Hippocampal formation (tissue), 2 donors: ENCODE measurements around the gene LRRC49.
"Not testable (repeated sequence)": the region's sequence is repeated elsewhere in the genome, so short reads cannot be mapped to it uniquely, and the experiment has no call there.

Experiments
- DNase-seq, 2 donors: peaks; one replicate each; lab custom pipeline; 2025; lab: John Stamatoyannopoulos, UW

Gene LRRC49

DNA sequence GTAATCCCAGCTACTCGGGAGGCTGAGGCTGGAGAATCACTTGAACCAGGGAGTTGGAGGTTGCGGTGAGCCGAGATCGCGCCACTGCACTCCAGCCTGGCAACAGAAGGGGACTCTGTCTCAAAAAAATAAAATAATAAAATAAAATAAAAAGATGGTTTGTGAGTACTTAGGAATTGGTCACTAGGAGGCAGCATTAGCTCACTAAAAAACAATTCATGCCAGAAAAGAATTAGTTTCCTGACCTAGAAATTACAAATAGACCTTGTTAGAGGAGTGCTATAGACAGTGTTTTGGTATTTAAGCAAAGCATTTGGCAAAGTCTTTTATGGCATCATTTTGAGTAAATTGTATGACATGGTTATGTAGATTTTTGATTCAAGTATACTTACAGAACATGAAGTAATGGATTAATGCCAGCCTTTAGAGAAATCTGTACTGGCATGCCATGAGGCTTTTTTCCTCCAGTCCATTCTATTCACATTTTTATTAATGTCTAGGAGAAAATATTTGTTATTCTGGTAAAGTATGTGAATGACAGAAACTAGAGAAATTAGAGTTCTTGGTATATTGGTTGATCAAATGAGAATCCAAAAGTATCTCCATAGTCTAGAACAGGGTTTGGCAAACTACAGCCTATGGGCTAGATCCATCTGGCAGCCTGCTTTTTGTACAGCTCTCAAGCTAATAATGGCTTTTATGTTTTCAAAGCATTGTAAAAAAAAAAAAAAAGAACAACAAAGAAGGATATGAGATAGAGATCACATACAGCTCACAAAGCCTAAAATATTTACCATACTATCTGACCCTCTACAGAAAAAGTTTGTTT is 81.6 kb downstream of the LRRC49 start:
- no peak for DNase-seq

DNA sequence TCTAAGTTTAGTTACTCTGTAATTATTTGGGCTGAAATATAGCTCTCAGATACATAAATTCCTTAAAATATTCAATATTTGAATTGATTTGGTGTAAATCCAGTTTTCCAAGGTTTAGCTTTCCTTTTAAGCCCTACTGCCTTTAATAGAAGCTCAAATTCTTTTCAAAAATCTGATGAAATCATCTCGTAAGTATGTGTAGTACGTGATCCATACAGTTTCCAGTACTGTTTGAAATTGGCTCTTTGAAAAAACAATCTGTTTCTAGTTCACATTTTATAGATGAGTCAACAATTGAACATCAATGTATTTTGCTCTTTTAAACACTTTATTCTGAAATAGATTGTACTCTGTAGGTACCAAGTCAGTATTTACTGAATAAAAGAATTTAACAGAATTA is 84.2 kb downstream of the LRRC49 start:
- no peak for DNase-seq

DNA sequence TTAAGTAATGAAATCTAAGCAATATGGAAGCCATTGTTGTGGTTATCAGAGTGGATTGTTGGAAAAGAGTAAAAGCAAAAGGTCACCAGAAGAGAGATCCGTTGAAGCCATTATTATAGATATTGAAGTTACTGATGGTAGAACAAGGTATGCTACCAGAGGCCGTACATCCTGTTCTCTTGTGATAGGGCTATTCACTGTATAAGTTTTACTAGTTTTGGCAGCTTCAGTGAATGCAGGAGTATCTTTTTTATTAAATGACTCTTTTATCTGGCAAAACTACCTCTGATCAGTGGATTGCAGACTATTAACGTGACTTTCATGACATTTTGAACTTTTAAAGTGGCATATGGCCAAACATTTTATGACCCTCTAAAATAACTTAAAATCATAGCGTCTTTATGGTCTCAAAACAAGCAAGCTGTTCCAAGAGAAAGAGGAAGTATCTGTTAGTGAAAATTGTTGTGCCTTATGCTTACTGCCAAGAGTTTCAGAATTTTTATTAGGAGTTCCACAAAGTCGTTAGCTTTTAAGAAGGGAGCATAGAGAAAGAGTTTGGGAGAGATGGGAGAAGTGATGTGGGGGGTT is 102.9 kb downstream of the LRRC49 start:
- DNase-seq = no peak

DNA sequence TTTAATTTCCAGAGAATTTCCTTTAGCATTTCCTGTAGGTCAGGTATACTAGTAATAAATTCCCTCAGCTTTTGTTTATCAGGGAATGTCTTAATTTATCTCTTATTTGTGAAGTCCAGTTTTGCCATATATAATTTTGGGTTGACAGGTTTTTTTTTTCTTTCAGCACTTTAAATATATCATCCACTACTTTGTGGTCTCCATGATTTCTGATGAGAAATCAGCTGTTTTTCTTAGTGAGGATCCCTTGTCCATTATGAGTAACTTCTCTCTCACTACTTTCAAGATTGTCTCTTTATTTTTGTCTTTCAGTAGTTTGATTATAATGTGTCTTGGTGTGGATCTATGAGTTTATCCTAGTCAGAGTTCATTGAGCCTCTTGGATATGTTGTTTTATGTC is 105.7 kb downstream of the LRRC49 start:
- no peak for DNase-seq

DNA sequence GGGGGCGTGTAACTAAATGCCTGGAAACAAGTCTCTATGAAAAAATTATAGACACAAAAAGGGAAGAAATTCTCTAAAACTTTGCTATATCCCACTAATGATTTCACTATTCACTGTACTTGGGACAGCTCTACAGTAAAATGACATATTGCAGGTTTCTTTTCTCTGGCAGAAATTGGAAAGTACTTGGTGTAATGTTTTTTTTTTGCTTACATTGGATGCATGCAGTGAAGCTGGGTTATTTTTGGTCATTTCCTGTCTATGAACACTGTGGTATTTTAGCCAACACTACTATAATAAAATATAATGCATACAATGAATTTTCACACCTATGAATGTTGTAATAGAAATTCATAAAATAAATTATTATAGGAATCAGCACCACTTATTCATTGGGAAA is 109.7 kb downstream of the LRRC49 start:
- no peak for DNase-seq

DNA sequence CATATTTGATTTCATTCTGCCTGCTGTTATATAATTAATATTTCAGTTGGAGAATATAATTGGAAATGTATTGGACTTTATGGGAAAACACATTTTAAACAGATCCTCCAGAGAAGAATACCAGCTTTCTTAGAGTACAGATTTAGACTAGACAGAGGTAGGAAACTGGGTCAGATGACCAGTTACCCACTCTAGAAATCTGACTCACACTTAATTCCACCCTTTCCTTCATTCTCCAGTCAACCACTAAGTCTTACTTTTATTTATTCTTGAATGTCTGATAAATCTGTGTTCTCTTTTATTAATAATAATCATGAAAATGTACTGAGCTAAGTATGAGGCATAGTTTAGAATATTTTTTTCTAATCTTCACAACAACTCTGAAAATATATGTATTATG is 110.7 kb downstream of the LRRC49 start:
- no peak for DNase-seq

DNA sequence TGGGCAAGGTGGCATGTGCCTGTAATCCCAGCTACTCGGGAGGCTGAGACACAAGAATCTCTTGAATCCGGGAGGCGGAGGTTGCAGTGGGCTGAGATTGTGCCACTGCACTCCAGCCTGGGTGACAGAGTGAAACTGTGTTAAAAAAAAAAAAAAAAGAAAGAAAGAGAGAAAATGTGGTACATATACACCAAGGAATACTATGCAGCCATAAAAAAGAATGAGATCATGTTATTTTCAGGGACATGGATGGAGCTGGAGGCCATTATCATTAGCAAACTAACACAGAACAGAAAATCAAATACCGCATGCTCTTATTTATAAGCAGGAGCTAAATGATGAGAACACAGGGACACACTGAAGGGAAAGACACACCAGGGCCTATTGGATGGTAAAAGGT is 111.9 kb downstream of the LRRC49 start:
- DNase-seq = not testable (repeated sequence)

DNA sequence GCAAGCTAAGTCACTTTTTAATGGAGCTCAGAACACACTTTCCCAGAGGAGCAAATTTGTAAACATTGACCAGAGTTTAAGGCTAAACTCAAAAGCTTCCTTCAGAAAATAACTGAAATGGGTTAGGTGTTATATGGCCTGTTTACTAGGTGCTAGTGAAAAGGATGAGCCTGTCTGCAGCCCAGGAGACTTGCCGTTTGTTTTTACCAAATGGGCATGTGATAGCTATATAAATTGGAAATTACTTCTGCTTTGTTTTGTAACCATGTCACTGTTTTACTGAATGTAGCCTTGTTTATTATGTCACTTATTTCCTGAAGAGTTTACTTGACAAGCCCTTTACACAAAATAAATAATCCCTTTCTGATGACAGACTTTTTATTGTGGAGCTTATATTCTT is 113.3 kb downstream of the LRRC49 start:
- DNase-seq = no peak

DNA sequence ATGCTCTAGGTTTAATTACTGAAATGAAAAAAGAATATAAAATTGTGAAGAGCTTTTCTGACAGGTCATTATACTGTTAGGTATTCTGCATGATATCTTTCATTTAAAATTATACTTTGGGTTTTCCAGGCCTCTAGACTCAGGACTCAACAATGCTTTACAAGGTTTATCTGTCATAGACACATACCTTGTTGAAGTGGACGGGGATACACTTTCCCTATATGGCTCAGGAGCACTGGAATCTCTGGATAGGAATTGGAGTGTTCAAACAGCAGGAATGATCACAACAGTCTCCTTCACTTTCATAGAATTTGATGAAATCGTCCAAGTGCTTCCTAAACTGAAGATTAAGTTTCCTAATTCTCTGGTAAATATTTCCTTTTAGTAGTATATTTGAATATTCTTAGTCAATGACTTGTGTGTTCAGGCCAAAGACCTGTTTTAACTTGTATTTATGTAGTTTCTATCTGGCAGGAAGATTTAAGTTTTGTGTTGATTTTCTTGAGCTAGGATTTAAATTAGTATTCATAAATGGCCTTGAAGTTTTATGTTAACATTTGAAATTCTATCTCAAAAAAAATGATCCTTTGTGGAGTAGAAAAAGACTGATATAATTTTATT is 115.7 kb downstream of the LRRC49 start:
- no peak for DNase-seq

DNA sequence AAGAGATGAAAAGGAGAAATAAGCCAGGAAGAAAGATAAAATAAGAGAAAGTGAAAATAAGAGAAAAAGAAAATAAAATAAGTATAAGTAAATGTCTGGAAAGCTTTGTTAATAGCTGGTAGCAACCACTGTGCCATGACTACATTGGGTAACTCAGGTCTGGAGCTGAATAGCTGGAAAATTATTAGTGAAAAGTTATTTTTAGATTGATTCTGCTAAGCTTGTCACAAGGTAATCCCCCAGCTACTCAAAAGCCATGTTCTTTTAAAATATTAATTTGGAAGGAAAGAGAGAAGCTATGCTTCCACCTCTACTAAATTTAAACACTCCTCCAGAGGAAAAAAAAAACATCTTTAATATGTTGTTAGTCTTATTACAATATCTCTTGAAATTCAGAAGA is 117.8 kb downstream of the LRRC49 start:
- DNase-seq = no peak

DNA sequence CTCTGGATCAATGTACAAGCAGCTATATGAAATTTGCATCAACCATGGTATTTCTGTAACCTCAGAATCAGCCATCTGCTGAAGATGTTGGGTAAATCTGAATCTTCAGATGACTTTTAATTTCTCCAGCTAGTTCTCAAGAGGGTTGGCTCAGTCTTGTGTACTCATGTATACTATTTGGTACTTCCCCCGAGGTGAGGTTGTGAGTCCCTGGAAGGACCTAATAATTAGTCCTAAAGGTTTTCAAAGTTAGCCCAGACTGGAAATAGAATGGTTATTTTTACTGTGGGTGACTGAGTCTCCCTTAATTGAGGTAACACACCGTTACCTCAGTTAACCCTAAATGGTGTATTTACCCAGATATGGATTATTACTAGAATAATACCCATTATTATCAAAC is 118.4 kb downstream of the LRRC49 start:
- no peak for DNase-seq

DNA sequence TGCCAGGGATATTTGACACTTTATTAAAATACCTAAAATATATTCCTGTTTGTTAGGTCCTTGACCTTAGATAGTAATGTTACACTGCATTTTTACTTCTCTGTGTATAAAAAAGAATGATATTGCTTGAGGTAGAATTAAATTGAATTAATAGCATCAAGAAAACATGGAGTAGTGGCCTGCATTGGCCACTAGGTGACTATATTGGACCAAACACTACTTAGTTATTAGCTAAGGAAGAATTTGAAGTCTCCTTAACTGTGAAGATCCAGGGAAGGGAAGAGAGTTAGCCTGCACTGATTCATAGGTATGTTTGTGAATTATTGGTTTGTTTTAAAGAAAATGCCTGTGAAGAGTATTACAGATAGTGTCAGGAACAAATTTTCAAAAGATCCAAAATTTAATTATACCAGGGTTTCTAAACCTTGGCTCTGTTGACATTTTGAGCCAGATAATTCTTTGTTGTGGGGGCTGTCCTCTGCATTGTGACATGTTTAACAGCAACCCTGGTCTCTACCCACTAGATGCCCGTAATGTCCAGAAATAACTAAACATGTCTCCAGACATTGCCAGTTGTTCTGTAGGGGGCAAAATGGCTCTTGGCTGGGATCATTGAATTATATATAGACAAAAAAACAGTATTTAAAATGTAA is 119.0 kb downstream of the LRRC49 start:
- no peak for DNase-seq

DNA sequence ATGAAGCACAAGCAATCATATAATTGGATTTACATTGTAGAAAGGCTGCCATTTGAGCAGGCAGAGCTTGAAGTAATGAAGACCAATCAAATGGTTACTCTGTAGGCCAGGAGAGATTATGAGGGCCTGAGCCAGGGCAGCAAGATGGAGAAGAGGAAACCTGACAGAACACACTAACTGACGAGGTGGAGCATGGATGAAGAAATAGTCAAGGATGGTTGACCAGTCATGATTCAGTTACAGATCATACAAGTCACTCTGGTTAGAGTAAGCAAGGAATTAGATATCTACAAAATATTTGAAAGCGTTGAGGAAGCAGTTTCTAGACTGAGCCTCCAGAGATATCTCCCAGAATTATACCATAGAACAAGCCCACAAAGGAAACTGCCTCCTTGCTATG is 120.8 kb downstream of the LRRC49 start:
- DNase-seq = no peak

DNA sequence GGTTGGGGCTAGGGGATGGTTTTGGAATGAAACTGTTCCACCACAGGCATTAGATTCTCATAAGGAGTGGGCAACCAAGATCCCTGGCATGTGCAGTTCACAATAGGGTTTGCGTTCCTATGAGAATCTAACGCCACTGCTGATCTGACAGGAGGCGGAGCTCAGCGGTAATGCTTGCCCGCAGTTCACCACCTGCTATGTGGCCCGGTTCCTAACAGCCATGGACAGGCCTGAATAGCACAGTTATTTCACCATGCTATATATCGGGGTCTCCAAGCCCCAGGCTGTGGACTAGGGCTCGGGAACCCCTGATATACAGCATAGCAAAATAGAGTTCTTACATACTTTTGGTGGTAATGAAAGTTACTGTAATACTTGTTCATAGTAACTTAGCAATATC is 122.7 kb downstream of the LRRC49 start:
- DNase-seq = no peak

DNA sequence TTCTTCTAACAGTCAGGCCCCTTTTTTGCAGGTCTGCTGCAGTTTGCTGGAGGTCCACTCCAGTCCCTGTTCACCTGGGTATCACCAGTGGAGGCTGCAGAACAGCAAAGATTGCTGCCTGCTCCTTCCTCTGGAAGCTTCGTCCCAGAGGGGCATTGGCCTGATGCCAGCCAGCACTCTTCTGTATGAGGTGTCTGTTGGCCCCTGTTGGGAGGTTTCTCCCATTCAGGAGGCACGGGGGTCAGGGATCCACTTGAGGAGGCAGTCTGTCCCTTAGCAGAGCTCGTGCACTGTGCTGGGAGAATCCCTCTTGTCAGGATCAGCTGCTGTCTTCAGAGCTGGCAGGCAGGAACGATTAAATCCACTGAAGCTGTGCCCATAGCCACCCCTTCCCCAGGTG is 138.6 kb downstream of the LRRC49 start:
- not testable (repeated sequence) for DNase-seq

DNA sequence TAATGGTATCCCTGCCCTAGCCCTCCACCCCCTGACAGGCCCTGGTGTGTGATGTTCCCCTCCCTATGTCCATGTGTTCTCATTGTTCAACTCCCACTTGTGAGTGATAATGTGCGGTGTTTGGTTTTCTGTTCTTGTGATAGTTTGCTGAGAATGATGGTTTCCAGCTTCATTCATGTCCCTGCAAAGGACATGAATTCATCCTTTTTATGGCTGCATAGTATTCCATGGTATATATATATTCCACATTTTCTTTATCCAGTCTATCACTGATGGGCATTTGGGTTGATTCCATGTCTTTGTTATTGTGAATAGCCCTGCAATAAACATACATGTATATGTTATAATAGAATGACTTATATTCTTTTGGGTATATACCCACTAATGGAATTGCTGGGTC is 142.9 kb downstream of the LRRC49 start:
- DNase-seq = not testable (repeated sequence)

DNA sequence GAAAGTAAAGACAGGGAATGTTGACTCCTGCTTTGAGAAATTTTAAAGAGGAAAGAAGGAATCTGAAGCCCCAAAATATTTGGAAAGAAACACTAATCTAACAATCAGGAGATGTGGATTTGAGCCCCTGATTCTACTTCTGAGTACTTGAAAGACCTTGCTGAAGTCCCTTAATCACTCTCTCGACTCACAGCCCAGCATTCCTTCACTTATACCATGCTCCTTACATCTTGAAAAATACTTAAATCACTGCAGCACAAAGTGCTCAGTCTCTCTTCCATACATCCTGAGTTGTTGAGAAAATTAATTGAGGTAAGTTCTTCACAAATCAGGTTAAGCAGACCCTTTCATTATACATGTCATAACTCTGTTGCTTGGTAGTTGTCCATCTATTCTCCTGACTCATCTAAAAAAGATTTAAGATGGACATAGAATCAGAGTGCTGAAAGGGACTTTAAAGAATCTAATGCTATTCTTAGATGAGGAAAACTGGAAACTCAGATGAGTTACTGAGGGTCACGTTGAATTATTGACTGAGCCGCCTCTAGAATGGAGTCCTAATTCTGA is 149.8 kb downstream of the LRRC49 start:
- no peak for DNase-seq

DNA sequence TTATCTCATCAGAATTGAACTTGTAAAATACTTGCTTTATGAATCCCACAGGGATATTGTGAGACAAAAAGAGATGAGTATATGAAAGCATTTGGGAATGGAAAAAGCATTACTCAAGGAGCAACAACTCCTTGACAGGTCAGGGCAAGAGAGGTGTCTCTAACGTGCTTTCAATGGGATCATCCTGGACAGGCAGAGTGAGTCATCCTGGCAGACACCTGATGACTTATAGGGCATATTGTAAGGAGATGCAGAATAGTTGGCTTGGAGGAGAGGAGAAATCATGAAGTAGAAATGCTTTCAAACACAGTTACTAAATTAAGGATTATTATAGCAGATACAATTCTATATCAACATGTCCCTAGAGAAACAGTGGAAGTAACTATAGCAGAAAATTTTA is 150.7 kb downstream of the LRRC49 start:
- no peak for DNase-seq

DNA sequence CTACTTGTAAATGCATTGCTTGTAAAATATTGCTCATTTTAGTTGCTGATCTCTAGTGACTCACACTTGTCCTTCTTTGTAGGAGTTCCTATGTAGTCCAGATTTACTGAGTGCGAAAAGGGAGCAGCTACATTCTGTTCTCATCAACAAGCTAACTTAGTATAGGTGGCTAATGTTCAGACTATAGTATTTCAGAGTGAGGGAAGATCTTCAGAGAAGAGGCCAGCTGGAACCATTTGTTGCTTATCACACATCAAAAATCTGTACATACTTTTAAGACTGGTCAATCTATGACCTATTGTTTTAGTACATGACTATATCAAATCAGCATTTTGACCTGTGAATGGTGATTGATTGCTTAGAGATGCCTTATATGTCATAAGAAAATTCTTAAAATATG is 151.4 kb downstream of the LRRC49 start:
- DNase-seq = no peak

DNA sequence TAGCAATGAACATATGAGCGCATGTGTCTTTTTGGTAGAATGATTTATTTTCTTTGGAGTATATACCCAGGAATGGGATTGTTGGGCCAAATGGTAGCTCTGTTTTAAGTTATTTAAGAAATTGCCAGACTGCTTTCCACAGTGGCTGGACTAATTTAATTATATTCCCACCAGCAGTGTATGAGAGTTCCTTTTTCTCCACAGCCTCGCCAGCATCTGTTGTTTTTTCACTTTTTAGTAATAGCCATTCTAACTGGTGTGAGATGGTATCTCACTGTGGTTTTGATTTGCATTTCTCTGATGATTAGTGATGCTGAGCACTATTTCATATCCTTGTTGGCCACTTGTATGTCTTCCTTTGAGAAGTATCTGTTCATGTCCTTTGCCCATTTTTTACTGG is 153.5 kb downstream of the LRRC49 start:
- not testable (repeated sequence) for DNase-seq

DNA sequence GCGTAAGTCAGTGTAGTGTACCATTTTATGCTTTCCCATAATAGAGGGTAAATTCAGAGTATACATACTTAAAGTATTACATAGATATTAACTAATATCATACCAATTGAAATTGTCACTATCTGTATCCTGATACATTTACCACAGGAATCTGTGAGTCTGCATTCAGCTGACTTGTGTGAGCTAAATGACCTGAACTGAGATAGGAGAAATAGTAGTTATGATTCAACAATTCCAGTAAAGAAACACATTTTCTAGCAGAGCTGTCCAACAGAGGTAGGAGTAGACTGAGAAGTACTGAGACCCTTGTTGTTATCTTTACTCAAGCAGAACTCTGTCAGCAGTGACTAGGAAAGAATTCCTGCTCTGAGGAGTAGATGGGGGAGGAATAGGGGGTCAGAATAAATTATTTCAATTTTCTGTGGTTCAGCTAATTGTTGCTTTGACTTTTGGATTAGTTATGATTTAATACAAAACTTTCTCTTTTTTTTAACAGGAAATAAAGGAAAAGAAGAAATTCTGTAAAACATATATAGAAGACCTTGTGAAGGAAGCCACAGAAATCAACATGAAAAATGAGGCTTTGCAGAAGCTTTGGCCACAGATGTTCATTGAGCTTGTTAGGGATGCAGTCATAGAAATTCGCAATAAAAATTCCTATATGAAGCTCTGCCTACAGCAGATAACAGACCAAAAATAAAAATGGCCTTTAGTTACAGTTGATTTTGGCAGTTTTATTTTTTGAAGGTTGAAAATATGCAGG is 156.5 kb downstream of the LRRC49 start:
- no peak for DNase-seq
